HG03108 (cell line): Measurements from ENCODE around the gene CDYL.

Source experiments
- ATAC-seq: cut with Tn5 transposase; IDR thresholded peaks from one replicate; pipeline ENCODE4 v1.9.1; 2021; ENCODE audit warnings: moderate library complexity; ENCODE audit not compliant: unreplicated experiment

CDYL gene, protein sequence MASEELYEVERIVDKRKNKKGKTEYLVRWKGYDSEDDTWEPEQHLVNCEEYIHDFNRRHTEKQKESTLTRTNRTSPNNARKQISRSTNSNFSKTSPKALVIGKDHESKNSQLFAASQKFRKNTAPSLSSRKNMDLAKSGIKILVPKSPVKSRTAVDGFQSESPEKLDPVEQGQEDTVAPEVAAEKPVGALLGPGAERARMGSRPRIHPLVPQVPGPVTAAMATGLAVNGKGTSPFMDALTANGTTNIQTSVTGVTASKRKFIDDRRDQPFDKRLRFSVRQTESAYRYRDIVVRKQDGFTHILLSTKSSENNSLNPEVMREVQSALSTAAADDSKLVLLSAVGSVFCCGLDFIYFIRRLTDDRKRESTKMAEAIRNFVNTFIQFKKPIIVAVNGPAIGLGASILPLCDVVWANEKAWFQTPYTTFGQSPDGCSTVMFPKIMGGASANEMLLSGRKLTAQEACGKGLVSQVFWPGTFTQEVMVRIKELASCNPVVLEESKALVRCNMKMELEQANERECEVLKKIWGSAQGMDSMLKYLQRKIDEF

GRCh38 chr6:4776131-4776492 is at the start of gene CDYL:
Gene CDYL (plus strand): TSS chr6:4776404. CDS start chr6:4776784, 380 bp downstream.
- ATAC-seq = peak; percentile 60

GRCh38 chr6:4726645-4727044 is 49.6 kb upstream of the CDYL start:
- ATAC-seq = no peak

DNA sequence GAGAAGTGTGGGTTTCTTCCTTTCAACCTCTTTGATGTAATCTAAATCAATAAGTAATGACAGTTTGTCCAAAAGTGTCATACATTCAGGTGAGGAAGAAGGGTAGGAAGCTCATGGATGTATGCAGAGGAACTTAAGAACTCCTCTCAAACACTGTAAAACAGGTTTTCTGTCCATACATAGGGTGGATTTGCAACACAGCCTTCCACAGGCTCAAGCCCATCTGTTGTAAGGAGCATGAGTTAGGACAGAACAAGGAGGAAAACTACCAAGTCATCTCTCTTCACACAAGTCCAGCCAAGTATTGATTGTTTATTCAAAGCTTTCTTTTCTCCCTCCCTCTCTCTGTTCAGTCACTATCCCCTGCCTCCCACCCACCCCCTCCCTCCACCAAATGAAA is 49.0 kb upstream of the CDYL start:
- ATAC-seq = no peak

DNA sequence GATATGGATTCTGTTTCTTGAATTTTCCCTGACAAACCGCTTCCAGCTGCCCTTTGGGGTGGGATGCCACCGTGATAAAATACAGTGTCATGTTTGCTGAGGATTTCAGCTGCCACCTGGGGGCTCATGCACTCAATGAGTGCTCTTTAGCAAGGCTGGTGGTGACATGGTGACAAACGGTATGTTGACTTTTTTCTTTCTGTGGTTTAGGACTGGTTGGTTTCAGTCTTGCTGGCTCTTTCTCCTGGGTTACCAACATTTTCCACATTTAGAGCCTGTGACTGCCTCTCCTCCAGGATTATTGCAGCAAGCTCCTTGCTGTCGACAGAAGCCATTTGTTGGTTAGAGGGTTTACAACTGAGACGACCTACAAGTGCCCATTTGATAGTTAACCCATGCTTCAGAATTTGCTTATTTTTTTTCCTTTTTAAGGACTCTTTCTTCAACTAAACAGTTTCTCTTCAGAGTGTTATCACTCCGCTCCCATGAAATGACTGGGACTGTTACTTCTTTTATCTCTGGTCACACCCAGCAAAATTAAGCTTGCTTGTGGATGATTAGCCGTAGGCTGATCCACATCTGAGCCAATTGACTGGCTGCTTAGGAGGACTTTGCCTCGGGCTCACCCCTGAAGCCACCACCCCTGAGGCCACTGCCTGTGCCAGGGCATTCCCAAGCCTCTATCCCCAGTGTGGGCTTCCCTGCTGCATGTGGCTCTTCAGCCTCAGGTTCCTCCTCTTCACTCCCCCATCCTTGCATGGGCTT is 48.4 kb upstream of the CDYL start:
- ATAC-seq = peak; percentile 47

DNA sequence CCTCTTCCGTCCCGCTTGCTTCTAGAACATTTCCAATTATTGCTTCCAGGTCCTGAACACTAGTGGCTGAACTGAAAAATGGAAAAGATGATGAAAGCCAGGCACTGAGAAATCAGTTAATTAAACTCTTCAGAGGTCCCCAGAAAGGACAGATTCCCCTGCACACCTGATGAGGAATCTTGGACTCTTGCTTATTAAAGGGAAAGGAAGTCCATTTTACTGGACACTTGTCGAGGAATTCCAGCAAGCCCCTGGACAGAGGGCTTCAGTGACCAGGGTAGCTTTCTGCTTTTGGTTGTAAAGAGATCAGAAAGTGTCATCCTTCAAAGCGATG is 47.8 kb upstream of the CDYL start:
- ATAC-seq = no peak

DNA sequence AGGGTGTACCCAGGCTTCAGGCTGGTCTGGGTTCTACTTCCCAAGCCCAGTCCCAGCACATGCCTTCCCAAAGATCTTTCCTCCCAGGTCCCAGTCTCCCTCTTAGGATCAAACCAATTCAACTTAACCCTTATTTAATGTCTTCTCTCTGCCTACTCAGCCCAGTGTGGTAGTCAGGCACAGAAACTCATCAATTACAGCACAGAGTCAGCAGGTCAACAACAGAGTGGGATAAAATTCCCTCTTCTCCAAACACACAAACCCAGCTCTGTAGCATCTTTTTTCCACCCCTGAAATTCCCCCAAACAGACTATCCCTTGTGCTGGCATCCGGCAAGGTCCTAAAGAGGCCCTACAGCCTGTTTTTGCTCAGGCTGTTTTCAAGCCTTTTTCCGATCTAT is 47.3 kb upstream of the CDYL start:
- no peak for ATAC-seq

GRCh38 chr6:4731996-4732395 is 44.2 kb upstream of the CDYL start:
- ATAC-seq = no peak

DNA sequence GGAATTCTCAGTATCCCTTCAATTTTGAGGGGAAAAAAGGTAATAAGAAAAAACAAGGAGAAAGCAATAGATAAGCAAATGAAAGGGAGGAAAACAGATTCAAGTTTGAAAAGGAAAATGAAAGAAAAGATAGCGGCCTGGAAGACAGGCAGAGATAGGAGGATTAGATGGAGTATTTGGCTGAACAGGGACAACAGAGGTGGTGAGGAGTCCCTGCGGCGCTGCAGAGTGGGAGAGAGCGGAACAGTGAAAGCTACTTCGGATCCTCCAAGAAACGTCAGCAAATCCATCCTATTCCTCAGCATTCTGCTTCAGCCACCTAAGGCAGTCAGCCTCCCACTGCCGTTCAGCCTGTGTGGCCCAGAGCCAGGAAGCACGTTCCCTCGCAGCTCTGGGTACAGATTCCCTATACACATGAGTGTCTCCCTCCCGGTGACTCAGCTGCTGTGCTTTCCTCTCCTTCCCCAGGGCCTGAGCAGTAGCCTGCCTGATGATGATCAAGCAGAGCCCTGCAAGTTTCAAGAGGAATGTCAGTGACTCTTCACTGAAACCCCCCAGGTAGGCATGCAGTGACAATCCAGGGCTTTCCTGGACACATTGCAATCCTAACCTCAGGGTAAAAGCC is 43.4 kb upstream of the CDYL start:
- ATAC-seq = no peak

DNA sequence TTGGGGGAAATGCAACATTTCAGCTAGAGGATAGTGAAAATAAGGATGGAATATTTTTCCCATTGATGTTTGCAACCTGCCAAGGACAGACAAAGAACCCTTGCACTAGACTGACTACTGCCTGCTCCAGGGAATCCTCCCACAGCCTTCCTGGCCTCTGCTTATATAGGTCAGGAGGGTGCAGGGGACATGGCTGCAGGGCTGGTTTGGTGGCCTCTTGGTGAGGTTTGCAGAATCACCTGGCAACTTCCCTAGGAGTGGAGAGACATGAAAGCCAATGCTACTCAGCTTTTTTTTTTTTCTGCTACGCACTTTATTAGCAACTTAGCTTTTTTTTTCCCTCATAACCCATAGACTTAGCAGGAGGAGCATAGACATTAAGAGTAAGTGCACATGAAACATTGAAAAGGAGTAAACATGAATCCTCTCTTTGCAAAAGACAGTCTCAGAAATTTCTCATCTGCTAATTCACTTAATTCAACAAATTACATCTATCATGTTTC is 39.8 kb upstream of the CDYL start:
- no peak for ATAC-seq

DNA sequence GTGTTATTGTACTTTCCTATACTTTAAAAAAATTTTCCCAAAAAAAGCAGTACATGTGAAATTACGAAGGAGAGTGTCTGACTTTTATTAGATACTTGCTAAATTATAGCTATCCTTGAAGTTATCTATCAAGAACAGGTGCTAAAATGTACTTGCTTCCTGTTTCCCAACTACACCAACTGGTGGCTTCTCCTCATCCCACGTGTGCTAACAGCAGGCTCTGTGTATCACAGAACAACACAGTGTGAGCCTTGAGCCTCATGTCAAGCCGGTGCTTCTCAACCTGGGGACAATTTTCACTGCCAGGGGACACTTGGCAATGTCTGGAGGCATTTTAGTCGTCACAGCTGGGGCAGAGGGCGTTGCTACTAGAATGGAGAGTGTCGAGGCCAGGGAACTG is 36.2 kb upstream of the CDYL start:
- no peak for ATAC-seq

GRCh38 chr6:4743062-4743461 is 33.1 kb upstream of the CDYL start:
- ATAC-seq = no peak

DNA sequence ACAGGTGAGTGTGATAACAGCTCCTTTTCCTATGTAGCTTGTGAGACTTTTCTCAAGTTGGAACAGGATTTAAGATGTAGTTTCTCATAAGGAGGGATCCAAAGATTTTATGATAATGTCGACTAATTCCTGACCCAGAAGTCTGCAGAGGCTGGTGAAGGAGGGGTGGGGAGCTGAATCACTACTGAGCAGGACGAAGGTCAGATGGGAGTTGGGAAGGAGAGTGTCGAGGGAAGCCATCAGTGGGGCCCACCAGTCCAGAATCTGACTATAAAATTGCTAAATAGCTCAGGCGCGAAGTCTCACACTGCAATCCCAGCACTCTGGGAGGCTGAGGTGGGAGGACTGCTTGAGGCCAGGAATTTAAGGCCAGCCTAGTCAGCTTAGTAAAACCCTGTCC is 32.3 kb upstream of the CDYL start:
- no peak for ATAC-seq

DNA sequence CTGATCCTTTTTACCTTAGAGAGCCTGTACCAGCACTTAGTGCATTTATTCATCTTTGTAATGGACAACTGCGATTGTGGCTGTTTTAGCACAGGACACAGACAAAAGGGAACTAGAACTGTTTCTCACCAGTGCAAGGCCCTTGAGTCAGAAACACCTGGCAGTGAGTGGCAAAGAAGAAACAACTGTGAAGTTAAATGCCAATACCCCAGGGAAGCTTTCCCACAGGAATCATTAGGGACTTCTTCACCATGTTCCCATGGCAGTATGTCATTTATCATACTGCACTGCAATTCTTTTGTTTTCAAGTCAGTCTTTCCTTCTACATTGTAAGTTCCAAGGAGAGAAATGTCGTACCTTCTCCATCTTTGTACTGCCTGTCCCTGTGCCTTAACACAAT is 28.6 kb upstream of the CDYL start:
- no peak for ATAC-seq

- no peak for ATAC-seq
Observed at GRCh38 chr6:4751823-4752464, 24.3 kb upstream of the CDYL start.

DNA sequence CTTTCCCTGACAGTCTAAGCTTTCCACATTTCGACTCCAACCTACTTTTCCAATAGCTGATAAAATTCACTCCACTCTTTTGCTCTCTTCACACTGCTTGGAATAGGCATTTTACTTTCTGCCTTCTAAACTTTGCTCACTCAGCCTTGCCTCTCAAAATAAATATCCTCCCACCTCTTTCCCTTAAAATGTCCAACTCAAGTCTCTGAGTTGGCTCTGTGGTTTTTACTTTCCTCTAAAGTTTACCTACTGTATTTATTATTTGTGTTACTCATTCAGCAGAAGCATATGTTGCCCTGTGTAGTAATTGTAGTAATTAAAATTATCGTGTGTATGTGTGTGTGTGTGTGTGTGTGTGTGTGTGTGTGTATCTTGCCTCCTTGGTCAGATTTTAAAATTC is 20.0 kb upstream of the CDYL start:
- ATAC-seq = no peak

GRCh38 chr6:4759997-4760396 is 16.2 kb upstream of the CDYL start:
- ATAC-seq = no peak

- no peak for ATAC-seq
Observed at GRCh38 chr6:4760773-4761172, 15.4 kb upstream of the CDYL start.

DNA sequence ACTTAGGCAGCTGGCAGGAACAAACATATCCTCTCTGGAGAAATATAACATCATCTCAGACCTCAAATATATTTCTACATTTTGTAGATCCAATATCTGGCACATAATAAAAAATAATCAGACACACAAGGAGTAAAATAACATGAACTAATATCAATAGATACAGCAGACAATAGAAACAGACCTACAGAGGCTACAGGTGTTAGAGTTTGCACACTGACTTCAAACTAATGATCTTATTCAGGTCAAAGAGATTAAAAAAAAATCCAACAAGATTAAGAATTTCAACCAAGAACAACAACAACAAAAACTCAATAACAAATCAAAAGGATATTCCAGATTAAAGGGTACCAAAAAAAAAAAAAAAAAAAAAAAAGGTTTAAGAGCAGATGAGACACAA is 13.9 kb upstream of the CDYL start:
- no peak for ATAC-seq

- no peak for ATAC-seq
Observed at GRCh38 chr6:4763921-4764320, 12.3 kb upstream of the CDYL start.

- no peak for ATAC-seq
Observed at GRCh38 chr6:4768815-4769214, 7.4 kb upstream of the CDYL start.

DNA sequence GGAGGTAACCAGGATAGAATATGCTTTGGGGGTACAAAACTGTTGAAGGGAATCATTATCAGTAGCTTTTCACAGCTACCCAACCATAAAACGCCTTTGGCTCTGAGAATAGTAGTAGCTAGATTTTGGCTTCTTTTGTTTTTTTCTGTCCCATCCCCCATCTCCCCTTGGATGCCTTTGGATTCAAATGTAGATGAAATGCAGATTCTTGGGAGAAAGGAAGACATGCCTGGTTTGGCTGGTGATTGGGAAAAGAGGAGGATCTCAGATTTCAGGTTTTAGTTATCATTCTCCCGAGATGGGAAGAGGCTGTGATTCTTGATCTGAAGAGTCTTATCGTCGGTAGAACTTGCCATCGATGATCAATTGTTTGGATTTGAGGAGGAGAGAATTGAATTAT is 3.5 kb upstream of the CDYL start:
- no peak for ATAC-seq
